Chondrocyte (in vitro differentiated cells): ENCODE measurements around the gene LCMT2. TPM values are rescaled to one million over a fixed set of nuclear protein-coding genes. Genes with fewer than 3 reads are reported as not detected.
"Not testable (repeated sequence)": the region's sequence is repeated elsewhere in the genome, so short reads cannot be mapped to it uniquely, and the experiment has no call there.

Experiments
- DNase-seq: peaks from one replicate; pipeline ENCODE4 v3.0.0; 2021; ENCODE audit warnings: mixed read lengths, low spot score
- H3K27ac Mint-ChIP-seq: one replicate; pipeline ENCODE4 v1.8.0; 2021; ENCODE audit warnings: mild to moderate bottlenecking, moderate library complexity, mixed read lengths; ENCODE audit not compliant: unreplicated experiment
- H3K27me3 Mint-ChIP-seq: 2 replicates; pipeline ENCODE4 v1.8.0; 2021; ENCODE audit warnings: low read depth, mixed read lengths
- H3K36me3 Mint-ChIP-seq: 2 replicates; pipeline ENCODE4 v1.8.0; 2021; ENCODE audit warnings: low read depth, mixed read lengths
- H3K4me1 Mint-ChIP-seq: 2 replicates; pipeline ENCODE4 v1.8.0; 2021; ENCODE audit warnings: low read depth, mild to moderate bottlenecking, mixed read lengths
- H3K4me3 Mint-ChIP-seq: one replicate; pipeline ENCODE4 v1.8.0; 2021; ENCODE audit warnings: mild to moderate bottlenecking, moderate library complexity, mixed read lengths; ENCODE audit not compliant: unreplicated experiment
- H3K9me3 Mint-ChIP-seq: 2 replicates; pipeline ENCODE4 v1.8.0; 2021; ENCODE audit warnings: low read depth, mixed read lengths
- CTCF ChIP-seq: fragments of 200-600 bp; sonication (generic); IDR thresholded peaks from 2 replicates; pipeline ENCODE4 v1.5.0; 2021; ENCODE audit warnings: antibody characterized with exemption, mild to moderate bottlenecking, moderate library complexity
- total RNA-seq: library from RNA; stranded (reverse); gene quantifications from 3 replicates; pipeline ENCODE4 v1.2.1, GENCODE V29; 2021

LCMT2 gene
- total RNA-seq, 1 donor from 2014 or later, result 8.4 TPM

- Mint-ChIP-seq H3K27ac (peak overlapping the region; percentile 57), H3K9me3 (no peaks in the 10 kb centered on the region), H3K27me3 (peaks cover 54% of the 10 kb centered on the region), H3K36me3 (peaks cover 3% of the 10 kb centered on the region), H3K4me3 (no peak overlapping the region), H3K4me1 (peaks cover 5% of the 10 kb centered on the region)
- TF ChIP-seq CTCF, result no peak
- DNase-seq, result no peak
These were observed 37.8 kb downstream of the LCMT2 start for GRCh38 chr15:43292375-43293078.

DNA sequence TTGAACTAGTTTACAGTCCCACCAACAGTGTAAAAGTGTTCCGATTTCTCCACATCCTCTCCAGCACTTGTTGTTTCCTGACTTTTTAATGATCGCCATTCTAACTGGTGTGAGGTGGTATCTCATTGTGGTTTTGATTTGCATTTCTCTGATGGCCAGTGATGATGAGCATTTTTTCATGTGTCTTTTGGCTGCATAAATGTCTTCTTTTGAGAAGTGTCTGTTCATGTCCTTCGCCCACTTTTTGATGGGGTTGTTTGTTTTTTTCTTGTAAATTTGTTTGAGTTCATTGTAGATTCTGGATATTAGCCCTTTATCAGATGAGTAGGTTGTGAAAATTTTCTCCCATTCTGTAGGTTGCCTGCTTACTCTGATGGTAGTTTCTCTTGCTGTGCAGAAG lies 40.7 kb downstream of the LCMT2 start:
- not testable (repeated sequence) for H3K27ac Mint-ChIP-seq, H3K36me3 Mint-ChIP-seq, DNase-seq, H3K9me3 Mint-ChIP-seq, H3K4me3 Mint-ChIP-seq, H3K4me1 Mint-ChIP-seq
- H3K27me3 Mint-ChIP-seq, result peaks cover 58% of the 10 kb centered on the region

DNA sequence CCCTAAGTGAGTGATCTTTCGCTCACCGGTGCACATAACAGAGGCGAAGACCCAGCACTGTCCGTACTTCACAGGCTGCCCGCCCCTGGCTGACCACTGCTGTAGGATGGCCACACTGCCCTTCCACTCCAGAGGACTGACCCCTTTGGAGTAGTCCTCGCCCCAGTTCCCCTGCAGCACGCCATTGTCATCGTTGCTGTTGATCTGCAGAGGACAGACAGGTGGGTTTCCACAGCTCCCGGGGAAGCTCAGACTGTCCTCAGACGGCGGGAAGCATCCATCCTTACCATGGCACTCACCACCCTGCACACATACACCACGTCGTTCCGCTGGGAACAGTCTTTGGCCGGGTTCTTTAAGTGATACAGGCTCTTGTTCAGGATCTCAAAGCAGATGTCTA lies 43.1 kb downstream of the LCMT2 start:
- H3K4me1 Mint-ChIP-seq, result no peaks in the 10 kb centered on the region
- no peak overlapping the region for H3K4me3 Mint-ChIP-seq
- H3K27ac Mint-ChIP-seq, result no peak overlapping the region
- H3K27me3 Mint-ChIP-seq, result peaks cover 48% of the 10 kb centered on the region
- no peak for TF ChIP-seq CTCF
- DNase-seq, result no peak
- no peaks in the 10 kb centered on the region for H3K9me3 Mint-ChIP-seq
- H3K36me3 Mint-ChIP-seq, result peaks cover 3% of the 10 kb centered on the region

DNA sequence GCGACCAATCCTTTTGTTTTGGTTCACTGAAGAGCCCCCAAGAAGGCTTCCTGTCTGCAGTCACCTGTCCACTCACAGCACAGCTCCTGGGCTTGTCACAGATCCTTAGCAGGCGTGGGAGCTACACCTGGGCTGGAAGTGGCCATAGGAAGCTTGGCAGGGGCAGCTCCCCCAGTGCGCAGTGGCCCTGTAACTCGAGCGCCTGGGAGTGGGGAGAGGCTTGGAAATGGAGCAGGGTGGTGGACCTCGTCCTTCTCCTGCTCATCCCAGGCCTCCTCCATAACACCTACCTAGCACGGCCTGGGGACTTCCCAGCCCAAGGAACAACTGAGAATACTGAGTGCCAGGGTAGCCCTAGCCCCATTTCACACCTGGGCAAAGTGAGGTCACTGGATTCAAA lies 44.3 kb downstream of the LCMT2 start:
- H3K4me3 Mint-ChIP-seq, result no peak overlapping the region
- H3K9me3 Mint-ChIP-seq, result no peaks in the 10 kb centered on the region
- no peak for DNase-seq
- no peak for TF ChIP-seq CTCF
- peaks cover 3% of the 10 kb centered on the region for H3K36me3 Mint-ChIP-seq
- H3K27ac Mint-ChIP-seq, result no peak overlapping the region
- no peaks in the 10 kb centered on the region for H3K4me1 Mint-ChIP-seq
- H3K27me3 Mint-ChIP-seq, result peaks cover 44% of the 10 kb centered on the region

- H3K36me3 Mint-ChIP-seq, result peaks cover under 1% of the 10 kb centered on the region
- H3K27ac Mint-ChIP-seq, result no peak overlapping the region
- no peaks in the 10 kb centered on the region for H3K4me1 Mint-ChIP-seq
- peaks cover 43% of the 10 kb centered on the region for H3K27me3 Mint-ChIP-seq
- DNase-seq, result no peak
- TF ChIP-seq CTCF, result peak; percentile 91
- no peaks in the 10 kb centered on the region for H3K9me3 Mint-ChIP-seq
- no peak overlapping the region for H3K4me3 Mint-ChIP-seq
These were observed 44.8 kb downstream of the LCMT2 start for GRCh38 chr15:43285609-43286037.

DNA sequence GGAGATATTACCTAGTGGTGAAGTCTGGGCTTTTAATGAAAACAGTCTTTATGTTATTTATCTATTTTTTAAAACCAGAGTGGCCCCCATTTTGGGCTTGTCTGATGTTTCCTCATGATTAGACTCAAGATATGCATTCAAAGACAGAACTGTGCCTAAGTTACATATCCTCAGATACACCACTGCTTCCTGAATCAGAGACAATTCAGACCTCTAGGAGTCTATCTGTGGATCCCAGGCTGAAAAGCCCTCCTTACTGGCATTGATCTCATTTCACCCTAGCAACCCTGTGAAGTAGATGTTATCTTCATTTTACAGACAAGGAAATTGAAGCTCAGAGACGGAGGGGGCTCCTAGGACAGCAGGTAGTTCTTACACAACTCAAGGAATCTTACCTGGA lies 46.8 kb downstream of the LCMT2 start:
- no peak for TF ChIP-seq CTCF
- no peak for DNase-seq
- H3K27ac Mint-ChIP-seq, result no peak overlapping the region
- H3K36me3 Mint-ChIP-seq, result peaks cover 2% of the 10 kb centered on the region
- H3K4me3 Mint-ChIP-seq, result no peak overlapping the region
- no peaks in the 10 kb centered on the region for H3K9me3 Mint-ChIP-seq
- peaks cover 57% of the 10 kb centered on the region for H3K27me3 Mint-ChIP-seq
- H3K4me1 Mint-ChIP-seq, result no peaks in the 10 kb centered on the region
